ENCODE results near the gene RAPGEF2. TPM values are rescaled to one million over a fixed set of nuclear protein-coding genes. Genes with fewer than 3 reads are reported as not detected.

The RAPGEF2 gene
- total and polyA plus RNA-seq, 2 donors from 2014 or later: 6.9 to 50.6 TPM

GRCh38 chr4:159389756-159390155 lies 286.9 kb downstream of the RAPGEF2 start:
- FAIRE-seq (no peak), DNase-seq (peak in 1 of 5 donors; percentile 73)
- H3K27ac ChIP-seq (ENCODE audit: low read depth in 2 of 2, low read length in 2 of 2): no peak overlapping the region
- no peaks in the 10 kb centered on the region for H3K27me3 ChIP-seq (ENCODE audit: control insufficient read depth, insufficient read depth, low read length)
- H3K9me3 ChIP-seq (ENCODE audit: control insufficient read depth in 2 of 3, insufficient read depth in 1 of 3, low read length in 3 of 3): peaks cover 0 to 2% (median 0%) of the 10 kb centered on the region in 3 donors
- TF ChIP-seq CTCF (IDR thresholded peaks at IDR 0.05; ENCODE audit: borderline replicate concordance, extremely low read depth, insufficient read depth): no peak
- no peak overlapping the region for H3K4me3 ChIP-seq (ENCODE audit: low read length in 3 of 3)
- no peaks in the 10 kb centered on the region for H3K36me3 ChIP-seq (ENCODE audit: control insufficient read depth in 2 of 3, insufficient read depth in 3 of 3, low read length in 3 of 3)
- intact Hi-C loops (cut with DNase I): no loop called here
- no peak overlapping the region for H3K9ac ChIP-seq (ENCODE audit: low read length in 3 of 3)
- H3K4me1 ChIP-seq (ENCODE audit: control insufficient read depth in 2 of 3, insufficient read depth in 2 of 3, low read depth in 1 of 3, low read length in 3 of 3): no peaks in the 10 kb centered on the region

- Histone ChIP-seq H3K27me3 (ENCODE audit: control insufficient read depth, insufficient read depth, low read length) (no peaks in the 10 kb centered on the region), H3K36me3 (ENCODE audit: control insufficient read depth in 2 of 3, insufficient read depth in 3 of 3, low read length in 3 of 3) (no peaks in the 10 kb centered on the region), H3K4me3 (ENCODE audit: low read length in 3 of 3) (no peak overlapping the region), H3K9me3 (ENCODE audit: control insufficient read depth in 2 of 3, insufficient read depth in 1 of 3, low read length in 3 of 3) (peaks cover 0 to 2% (median 0%) of the 10 kb centered on the region in 3 donors), H3K4me1 (ENCODE audit: control insufficient read depth in 2 of 3, insufficient read depth in 2 of 3, low read depth in 1 of 3, low read length in 3 of 3) (no peaks in the 10 kb centered on the region), H3K27ac (ENCODE audit: low read depth in 2 of 2, low read length in 2 of 2) (no peak overlapping the region), H3K9ac (ENCODE audit: low read length in 3 of 3) (no peak overlapping the region)
- peak in 1 of 5 donors; percentile 33 for DNase-seq
- FAIRE-seq: no peak
- TF ChIP-seq CTCF (IDR thresholded peaks at IDR 0.05; ENCODE audit: borderline replicate concordance, extremely low read depth, insufficient read depth): no peak
- intact Hi-C loops (cut with DNase I): no loop called here
Observed at GRCh38 chr4:159390648-159391047, 287.8 kb downstream of the RAPGEF2 start.

GRCh38 chr4:159395693-159396092 lies 292.8 kb downstream of the RAPGEF2 start:
- no peak for TF ChIP-seq CTCF (IDR thresholded peaks at IDR 0.05; ENCODE audit: borderline replicate concordance, extremely low read depth, insufficient read depth)
- H3K36me3 ChIP-seq (ENCODE audit: control insufficient read depth in 2 of 3, insufficient read depth in 3 of 3, low read length in 3 of 3): no peaks in the 10 kb centered on the region
- no peak overlapping the region for H3K27ac ChIP-seq (ENCODE audit: low read depth in 2 of 2, low read length in 2 of 2)
- intact Hi-C loops (cut with DNase I): no loop called here
- H3K9ac ChIP-seq (ENCODE audit: low read length in 3 of 3): no peak overlapping the region
- no peak overlapping the region for H3K4me3 ChIP-seq (ENCODE audit: low read length in 3 of 3)
- H3K4me1 ChIP-seq (ENCODE audit: control insufficient read depth in 2 of 3, insufficient read depth in 2 of 3, low read depth in 1 of 3, low read length in 3 of 3): peaks cover 0 to under 1% (median 0%) of the 10 kb centered on the region in 3 donors
- H3K9me3 ChIP-seq (ENCODE audit: control insufficient read depth in 2 of 3, insufficient read depth in 1 of 3, low read length in 3 of 3): no peaks in the 10 kb centered on the region
- no peaks in the 10 kb centered on the region for H3K27me3 ChIP-seq (ENCODE audit: control insufficient read depth, insufficient read depth, low read length)
- FAIRE-seq: no peak
- DNase-seq: no peak

- DNase-seq (no peak), FAIRE-seq (no peak)
- Histone ChIP-seq H3K4me1 (ENCODE audit: control insufficient read depth in 2 of 3, insufficient read depth in 2 of 3, low read depth in 1 of 3, low read length in 3 of 3) (peaks cover 0 to 5% (median 0%) of the 10 kb centered on the region in 3 donors), H3K9me3 (ENCODE audit: control insufficient read depth in 2 of 3, insufficient read depth in 1 of 3, low read length in 3 of 3) (no peaks in the 10 kb centered on the region), H3K36me3 (ENCODE audit: control insufficient read depth in 2 of 3, insufficient read depth in 3 of 3, low read length in 3 of 3) (no peaks in the 10 kb centered on the region), H3K27me3 (ENCODE audit: control insufficient read depth, insufficient read depth, low read length) (no peaks in the 10 kb centered on the region), H3K9ac (ENCODE audit: low read length in 3 of 3) (no peak overlapping the region), H3K27ac (ENCODE audit: low read depth in 2 of 2, low read length in 2 of 2) (no peak overlapping the region), H3K4me3 (ENCODE audit: low read length in 3 of 3) (no peak overlapping the region)
- TF ChIP-seq CTCF (IDR thresholded peaks at IDR 0.05; ENCODE audit: borderline replicate concordance, extremely low read depth, insufficient read depth): no peak
- intact Hi-C loops (cut with DNase I): no loop called here
Observed at GRCh38 chr4:159396151-159396550, 293.3 kb downstream of the RAPGEF2 start.

Measured in kidney (tissue), 14 donors.